Neuronal stem cell (in vitro differentiated cells): ENCODE data around the gene XXYLT1.

Experiments
- DNase-seq: peaks from one replicate; pipeline ENCODE4 v3.0.0-alpha.2; 2013; ENCODE audit warnings: low spot score
- H2AFZ ChIP-seq: one replicate; pipeline ENCODE4 v1.6.1; 2013; ENCODE audit warnings: mild to moderate bottlenecking, low read length, inconsistent platforms
- H2AK5ac ChIP-seq: 2 replicates; pipeline ENCODE4 v1.6.1; 2013; ENCODE audit warnings: low read depth, mild to moderate bottlenecking, inconsistent platforms, low read length, moderate library complexity, mixed read lengths
- H2BK120ac ChIP-seq: 2 replicates; pipeline ENCODE4 v1.6.1; 2013; ENCODE audit warnings: low read depth, mild to moderate bottlenecking, inconsistent platforms, low read length, moderate library complexity, mixed read lengths
- H2BK12ac ChIP-seq: one replicate; pipeline ENCODE4 v1.6.1; 2013; ENCODE audit warnings: low read length, inconsistent platforms
- H2BK15ac ChIP-seq: 2 replicates; pipeline ENCODE4 v1.6.1; 2013; ENCODE audit warnings: mild to moderate bottlenecking, low read length, inconsistent platforms, mixed read lengths
- H2BK5ac ChIP-seq: one replicate; pipeline ENCODE4 v1.6.1; 2013; ENCODE audit warnings: inconsistent platforms, mild to moderate bottlenecking, low read length, moderate library complexity
- H3K14ac ChIP-seq: one replicate; pipeline ENCODE4 v1.6.1; 2013; ENCODE audit warnings: low read length, inconsistent platforms
- H3K18ac ChIP-seq: 2 replicates; pipeline ENCODE4 v1.6.1; 2013; ENCODE audit warnings: low read length, inconsistent platforms
- H3K23ac ChIP-seq: 2 replicates; pipeline ENCODE4 v1.6.1; 2013; ENCODE audit warnings: low read depth, mild to moderate bottlenecking, mixed read lengths, low read length, inconsistent platforms; ENCODE audit not compliant: poor library complexity
- H3K27ac ChIP-seq: replicated peaks from 3 replicates; pipeline ENCODE4 v1.5.1; 2013; ENCODE audit warnings: low read length, inconsistent platforms
- H3K27me3 ChIP-seq, 3 experiments: 2 replicates each; pipeline ENCODE4 v1.6.1; 2013; ENCODE audit warnings: low read length in 3 of 3, mild to moderate bottlenecking in 2 of 3, inconsistent platforms in 1 of 3, low read depth in 1 of 3, mixed read lengths in 1 of 3, moderate library complexity in 1 of 3; ENCODE audit not compliant: control insufficient read depth in 3 of 3, insufficient read depth in 3 of 3
- H3K36me3 ChIP-seq, 2 donors: replicated peaks in 1 of 2; 2 replicates each; pipeline ENCODE4 v1.6.1; 2013; ENCODE audit warnings: low read length in 2 of 2; ENCODE audit not compliant: control insufficient read depth in 2 of 2, insufficient read depth in 2 of 2
- H3K4ac ChIP-seq: 2 replicates; pipeline ENCODE4 v1.6.1; 2013; ENCODE audit warnings: inconsistent platforms, mild to moderate bottlenecking, low read length, moderate library complexity
- H3K4me1 ChIP-seq, 2 donors: 1 replicate in 1 of 2; 2 replicates in 1 of 2; pipeline ENCODE4 v1.6.1; 2013; ENCODE audit warnings: low read length in 2 of 2, low read depth in 1 of 2; ENCODE audit not compliant: control insufficient read depth in 2 of 2, insufficient read depth in 1 of 2
- H3K4me2 ChIP-seq: one replicate; pipeline ENCODE4 v1.6.1; 2013; ENCODE audit warnings: mild to moderate bottlenecking, low read length, inconsistent platforms; ENCODE audit not compliant: insufficient read depth, poor library complexity, severe bottlenecking
- H3K4me3 ChIP-seq, 2 donors: 2 replicates each; pipeline ENCODE4 v1.5.1; 2013; ENCODE audit warnings: low read length in 2 of 2, mild to moderate bottlenecking in 2 of 2, inconsistent platforms in 1 of 2, moderate library complexity in 1 of 2
- H3K79me1 ChIP-seq: one replicate; pipeline ENCODE4 v1.6.1; 2013; ENCODE audit warnings: low read depth, mild to moderate bottlenecking, inconsistent platforms, low read length, moderate library complexity
- H3K9ac ChIP-seq: one replicate; pipeline ENCODE4 v1.6.1; 2013; ENCODE audit warnings: mild to moderate bottlenecking, low read depth, low read length, inconsistent platforms; ENCODE audit not compliant: poor library complexity
- H3K9me3 ChIP-seq, 2 donors: replicated peaks in 1 of 2; 2 replicates each; pipeline versions ENCODE3 to v1.6.1; 2013; ENCODE audit warnings: low read length in 2 of 2, mild to moderate bottlenecking in 2 of 2, inconsistent platforms in 1 of 2, low read depth in 1 of 2, mixed read lengths in 1 of 2, moderate library complexity in 1 of 2; ENCODE audit not compliant: control insufficient read depth in 2 of 2, insufficient read depth in 1 of 2
- H4K8ac ChIP-seq: one replicate; pipeline ENCODE4 v1.6.1; 2013; ENCODE audit warnings: low read depth, mild to moderate bottlenecking, inconsistent platforms, low read length, moderate library complexity
- H4K91ac ChIP-seq: one replicate; pipeline ENCODE4 v1.6.1; 2013; ENCODE audit warnings: low read length, low read depth, mild to moderate bottlenecking, inconsistent platforms; ENCODE audit not compliant: poor library complexity
- WGBS, 2 donors: extraction: QIAGEN DNeasy Blood & Tissue Kit; methylation state at CpG; one replicate each; pipeline ENCODE4 v1.1.7; 2013; ENCODE audit warnings: missing lambda C conversion rate in 2 of 2, mixed read lengths in 1 of 2; ENCODE audit not compliant: insufficient read length in 2 of 2, insufficient replicate concordance in 1 of 2; ENCODE audit errors: extremely low coverage in 2 of 2; 5-methylcytosine and 5-hydroxymethylcytosine counted together

Gene XXYLT1

GRCh38 chr3:195266428-195266827 is 4.5 kb downstream of the XXYLT1 start:
- H4K8ac ChIP-seq = no peak overlapping the region
- DNase-seq = no peak
- H3K36me3 ChIP-seq = peaks cover 0 to 30% of the 10 kb centered on the region in 2 donors
- no peak overlapping the region for H2AK5ac ChIP-seq
- no peak overlapping the region for H3K18ac ChIP-seq
- H3K79me1 ChIP-seq = peaks cover 12% of the 10 kb centered on the region
- H2BK15ac ChIP-seq = no peak overlapping the region
- H3K4me1 ChIP-seq = peaks cover 4 to 7% of the 10 kb centered on the region in 2 donors
- H3K23ac ChIP-seq = no peak overlapping the region
- H3K27ac ChIP-seq = no peak overlapping the region
- H3K14ac ChIP-seq = no peak overlapping the region
- no peak overlapping the region for H2BK12ac ChIP-seq
- no peak overlapping the region for H2AFZ ChIP-seq
- no peak overlapping the region for H3K4me3 ChIP-seq
- no peak overlapping the region for H2BK120ac ChIP-seq
- H3K4me2 ChIP-seq = no peak overlapping the region
- H4K91ac ChIP-seq = no peak overlapping the region
- no peak overlapping the region for H3K9ac ChIP-seq
- WGBS, 2 donors = no CpG with 5 or more reads among the region's 5 CpGs
- no peak overlapping the region for H3K4ac ChIP-seq
- no peaks in the 10 kb centered on the region for H3K27me3 ChIP-seq
- H3K9me3 ChIP-seq = no peaks in the 10 kb centered on the region
- no peak overlapping the region for H2BK5ac ChIP-seq

- Histone ChIP-seq H2BK5ac (no peak overlapping the region), H3K4ac (no peak overlapping the region)
These were observed 5.5 kb downstream of the XXYLT1 start for GRCh38 chr3:195265363-195265976.

GRCh38 chr3:195263925-195264600 is 6.9 kb downstream of the XXYLT1 start:
- Histone ChIP-seq H2AFZ (no peak overlapping the region), H2AK5ac (no peak overlapping the region), H3K4me2 (no peak overlapping the region), H2BK5ac (no peak overlapping the region), H3K14ac (no peak overlapping the region), H3K79me1 (peaks cover 8% of the 10 kb centered on the region), H3K27ac (no peak overlapping the region), H4K8ac (no peak overlapping the region), H2BK15ac (no peak overlapping the region), H4K91ac (no peak overlapping the region), H2BK12ac (no peak overlapping the region), H2BK120ac (no peak overlapping the region), H3K4ac (no peak overlapping the region), H3K27me3 (no peaks in the 10 kb centered on the region), H3K18ac (no peak overlapping the region), H3K4me1 (peaks cover 8 to 9% of the 10 kb centered on the region in 2 donors), H3K4me3 (no peak overlapping the region), H3K36me3 (peaks cover 0 to 34% of the 10 kb centered on the region in 2 donors), H3K9ac (no peak overlapping the region), H3K23ac (no peak overlapping the region), H3K9me3 (no peaks in the 10 kb centered on the region)
- no peak for DNase-seq
- WGBS, 2 donors = no CpG with 5 or more reads among the region's 10 CpGs

More at GRCh38 chr3:195265363-195265976, 5.5 kb downstream of the XXYLT1 start:
- no peaks in the 10 kb centered on the region for H3K27me3 ChIP-seq
- no peak for DNase-seq
- no peak overlapping the region for H2AK5ac ChIP-seq
- no peak overlapping the region for H3K23ac ChIP-seq
- no peak overlapping the region for H3K14ac ChIP-seq
- no peak overlapping the region for H3K9ac ChIP-seq
- H3K4me1 ChIP-seq = peaks cover 5 to 12% of the 10 kb centered on the region in 2 donors
- H2BK12ac ChIP-seq = no peak overlapping the region
- H2BK15ac ChIP-seq = no peak overlapping the region
- H3K36me3 ChIP-seq = peaks cover 0 to 34% of the 10 kb centered on the region in 2 donors
- no peak overlapping the region for H3K4me3 ChIP-seq
- no peak overlapping the region for H4K91ac ChIP-seq
- WGBS, 2 donors = no CpG with 5 or more reads among the region's 13 CpGs
- H2BK120ac ChIP-seq = no peak overlapping the region
- no peak overlapping the region for H3K27ac ChIP-seq
- no peak overlapping the region for H4K8ac ChIP-seq
- no peak overlapping the region for H3K4me2 ChIP-seq
- H2AFZ ChIP-seq = no peak overlapping the region
- H3K79me1 ChIP-seq = peaks cover 11% of the 10 kb centered on the region
- H3K18ac ChIP-seq = no peak overlapping the region
- no peaks in the 10 kb centered on the region for H3K9me3 ChIP-seq

DNA sequence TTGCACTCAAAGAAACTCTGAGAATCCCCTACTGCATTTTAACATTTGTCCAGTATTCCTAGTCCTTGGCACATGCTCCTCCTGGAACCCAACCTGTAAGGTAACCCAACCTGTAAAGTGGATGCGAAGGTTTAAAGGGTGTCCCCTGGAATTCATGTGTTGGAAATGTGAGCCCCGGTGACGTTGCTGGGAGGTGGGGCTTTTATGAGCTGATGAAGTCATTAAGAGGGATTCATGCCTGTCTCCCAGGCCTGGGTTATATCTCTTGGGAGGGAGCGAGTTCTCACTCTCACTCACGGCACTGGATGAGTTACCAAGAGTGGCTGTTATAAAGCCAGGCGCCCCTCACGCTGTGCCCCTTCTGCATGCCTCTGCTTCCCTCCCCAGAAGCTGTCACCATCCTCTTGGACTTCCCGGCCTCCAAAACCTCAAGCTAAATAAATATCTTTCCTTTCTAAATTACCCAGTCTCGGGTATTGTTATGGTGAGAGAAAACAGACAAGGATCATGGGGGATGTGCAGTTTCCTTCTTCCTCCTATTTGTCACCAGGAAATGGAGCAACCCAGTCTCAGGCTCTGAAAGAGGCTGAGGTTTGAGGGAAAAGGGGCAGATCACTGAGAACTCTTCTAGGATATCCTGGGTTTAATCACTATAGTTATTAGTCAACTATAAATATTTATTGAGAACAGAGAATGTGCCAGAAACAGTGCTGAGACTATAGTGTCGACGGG is 7.6 kb downstream of the XXYLT1 start:
- no peak overlapping the region for H3K4ac ChIP-seq

More for the DNA sequence above, 7.6 kb downstream of the XXYLT1 start:
- no peaks in the 10 kb centered on the region for H3K9me3 ChIP-seq
- H3K23ac ChIP-seq = no peak overlapping the region
- no peak overlapping the region for H3K4me2 ChIP-seq
- H3K79me1 ChIP-seq = peaks cover 4% of the 10 kb centered on the region
- no peak overlapping the region for H3K4me3 ChIP-seq
- H2BK120ac ChIP-seq = no peak overlapping the region
- H2AK5ac ChIP-seq = no peak overlapping the region
- H4K8ac ChIP-seq = no peak overlapping the region
- peaks cover 9 to 12% of the 10 kb centered on the region in 2 donors for H3K4me1 ChIP-seq
- DNase-seq = no peak
- WGBS, 2 donors = no CpG with 5 or more reads among the region's 11 CpGs
- no peak overlapping the region for H2AFZ ChIP-seq
- H3K9ac ChIP-seq = no peak overlapping the region
- no peaks in the 10 kb centered on the region for H3K27me3 ChIP-seq
- no peak overlapping the region for H3K27ac ChIP-seq
- H3K18ac ChIP-seq = no peak overlapping the region
- H2BK15ac ChIP-seq = no peak overlapping the region
- H2BK5ac ChIP-seq = no peak overlapping the region
- peaks cover 0 to 29% of the 10 kb centered on the region in 2 donors for H3K36me3 ChIP-seq
- no peak overlapping the region for H4K91ac ChIP-seq
- H3K14ac ChIP-seq = no peak overlapping the region
- no peak overlapping the region for H2BK12ac ChIP-seq
